ENCODE measurements around the gene LTBP2.

Gene LTBP2

DNA sequence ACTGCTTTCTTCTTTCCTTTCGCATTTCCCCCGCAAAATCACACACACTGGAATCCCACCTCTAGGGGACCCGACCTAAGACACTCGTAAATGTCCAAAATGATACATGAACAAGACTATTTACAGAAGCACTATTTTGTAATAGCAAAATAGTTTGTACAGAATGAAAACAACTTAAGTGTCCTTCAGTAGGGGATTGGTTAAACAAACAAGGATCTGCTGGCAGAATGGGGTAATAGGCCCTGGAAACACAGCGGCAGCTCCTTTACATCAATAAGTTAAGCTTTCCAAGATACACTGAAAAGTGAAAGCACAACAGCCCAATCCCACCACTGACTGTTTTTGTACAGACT lies 48.8 kb downstream of the LTBP2 start (continued):
- TF ChIP-seq, protein P1, sequence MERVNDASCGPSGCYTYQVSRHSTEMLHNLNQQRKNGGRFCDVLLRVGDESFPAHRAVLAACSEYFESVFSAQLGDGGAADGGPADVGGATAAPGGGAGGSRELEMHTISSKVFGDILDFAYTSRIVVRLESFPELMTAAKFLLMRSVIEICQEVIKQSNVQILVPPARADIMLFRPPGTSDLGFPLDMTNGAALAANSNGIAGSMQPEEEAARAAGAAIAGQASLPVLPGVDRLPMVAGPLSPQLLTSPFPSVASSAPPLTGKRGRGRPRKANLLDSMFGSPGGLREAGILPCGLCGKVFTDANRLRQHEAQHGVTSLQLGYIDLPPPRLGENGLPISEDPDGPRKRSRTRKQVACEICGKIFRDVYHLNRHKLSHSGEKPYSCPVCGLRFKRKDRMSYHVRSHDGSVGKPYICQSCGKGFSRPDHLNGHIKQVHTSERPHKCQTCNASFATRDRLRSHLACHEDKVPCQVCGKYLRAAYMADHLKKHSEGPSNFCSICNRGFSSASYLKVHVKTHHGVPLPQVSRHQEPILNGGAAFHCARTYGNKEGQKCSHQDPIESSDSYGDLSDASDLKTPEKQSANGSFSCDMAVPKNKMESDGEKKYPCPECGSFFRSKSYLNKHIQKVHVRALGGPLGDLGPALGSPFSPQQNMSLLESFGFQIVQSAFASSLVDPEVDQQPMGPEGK (tag by site-specific recombination; IDR thresholded peaks at IDR 0.05) = peak; percentile 25; the same call in 1 of the 2 replicates
- TF ChIP-seq ZFHX2 (tag by site-specific recombination; conservative IDR thresholded peaks at IDR 0.05) = no peak
- peak; percentile 59; the same call in 1 of the 2 replicates for TF ChIP-seq GFI1B (tag by site-specific recombination; IDR thresholded peaks at IDR 0.05)
- TF ChIP-seq, protein P2, sequence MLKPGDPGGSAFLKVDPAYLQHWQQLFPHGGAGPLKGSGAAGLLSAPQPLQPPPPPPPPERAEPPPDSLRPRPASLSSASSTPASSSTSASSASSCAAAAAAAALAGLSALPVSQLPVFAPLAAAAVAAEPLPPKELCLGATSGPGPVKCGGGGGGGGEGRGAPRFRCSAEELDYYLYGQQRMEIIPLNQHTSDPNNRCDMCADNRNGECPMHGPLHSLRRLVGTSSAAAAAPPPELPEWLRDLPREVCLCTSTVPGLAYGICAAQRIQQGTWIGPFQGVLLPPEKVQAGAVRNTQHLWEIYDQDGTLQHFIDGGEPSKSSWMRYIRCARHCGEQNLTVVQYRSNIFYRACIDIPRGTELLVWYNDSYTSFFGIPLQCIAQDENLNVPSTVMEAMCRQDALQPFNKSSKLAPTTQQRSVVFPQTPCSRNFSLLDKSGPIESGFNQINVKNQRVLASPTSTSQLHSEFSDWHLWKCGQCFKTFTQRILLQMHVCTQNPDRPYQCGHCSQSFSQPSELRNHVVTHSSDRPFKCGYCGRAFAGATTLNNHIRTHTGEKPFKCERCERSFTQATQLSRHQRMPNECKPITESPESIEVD (tag by site-specific recombination; IDR thresholded peaks at IDR 0.05) = peak; percentile 88
- TF ChIP-seq, protein P3, sequence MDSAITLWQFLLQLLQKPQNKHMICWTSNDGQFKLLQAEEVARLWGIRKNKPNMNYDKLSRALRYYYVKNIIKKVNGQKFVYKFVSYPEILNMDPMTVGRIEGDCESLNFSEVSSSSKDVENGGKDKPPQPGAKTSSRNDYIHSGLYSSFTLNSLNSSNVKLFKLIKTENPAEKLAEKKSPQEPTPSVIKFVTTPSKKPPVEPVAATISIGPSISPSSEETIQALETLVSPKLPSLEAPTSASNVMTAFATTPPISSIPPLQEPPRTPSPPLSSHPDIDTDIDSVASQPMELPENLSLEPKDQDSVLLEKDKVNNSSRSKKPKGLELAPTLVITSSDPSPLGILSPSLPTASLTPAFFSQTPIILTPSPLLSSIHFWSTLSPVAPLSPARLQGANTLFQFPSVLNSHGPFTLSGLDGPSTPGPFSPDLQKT (IDR thresholded peaks at IDR 0.05; ENCODE audit: borderline replicate concordance, low read depth, low read length) = no peak
- peak; percentile 57 for TF ChIP-seq ZIC2 (tag by site-specific recombination; IDR thresholded peaks at IDR 0.05)

DNA sequence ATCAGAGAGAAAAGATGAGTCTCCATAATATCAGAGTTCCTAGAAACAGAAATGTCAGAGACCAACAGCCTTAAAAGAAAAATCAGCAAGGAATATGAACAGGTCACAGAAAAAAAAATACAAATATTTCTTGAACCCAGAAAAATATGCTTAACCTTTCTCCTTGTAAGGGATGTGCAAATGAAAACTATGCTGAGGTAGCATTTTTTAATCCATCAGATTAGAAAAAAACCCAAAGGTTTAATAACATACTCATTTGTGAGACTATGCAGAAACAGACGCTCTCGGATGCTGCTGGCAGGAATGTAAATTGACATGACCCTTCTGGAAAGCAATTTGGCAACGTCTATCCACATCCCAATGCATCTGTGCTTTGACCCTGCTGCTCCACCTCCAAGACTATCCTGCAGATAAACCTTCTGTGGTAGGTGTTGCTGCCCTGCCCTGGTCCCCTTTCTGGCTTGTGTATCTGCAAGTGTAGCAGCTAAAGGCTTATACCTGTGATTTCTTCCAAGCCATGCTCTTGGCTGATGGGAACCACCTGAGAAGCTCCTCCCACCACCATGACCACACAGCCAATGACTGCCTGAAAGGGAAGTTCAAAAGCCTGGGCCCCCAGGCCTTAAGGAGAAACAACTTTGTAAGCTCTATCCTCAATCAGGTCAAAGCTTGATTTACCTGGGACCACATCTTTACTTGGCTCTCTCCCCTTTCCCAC lies 49.4 kb downstream of the LTBP2 start:
- Histone ChIP-seq H3K4me3 (ENCODE audit: low read depth, low read length) (no peak overlapping the region), H3K36me3 (ENCODE audit: control insufficient read depth in 2 of 2, insufficient read depth in 1 of 2, low read length in 2 of 2) (no peaks in the 10 kb centered on the region), H3K27ac (ENCODE audit: extremely low read depth, low read depth, low read length) (peak overlapping the region; percentile 49), H3K9me3 (ENCODE audit: control insufficient read depth, insufficient read depth, low read depth, low read length) (no peaks in the 10 kb centered on the region), H3K4me1 (ENCODE audit: control insufficient read depth, insufficient read depth, low read length) (peaks cover 11% of the 10 kb centered on the region)
- TF ChIP-seq ZNF133 (tag by site-specific recombination; IDR thresholded peaks at IDR 0.05) = no peak
- TF ChIP-seq PRDM1 (tag by site-specific recombination; IDR thresholded peaks at IDR 0.05) = 0 out of 2 replicates have a peak, but pooled peaks have one; percentile 36
- ChIA-PET CTCF (interaction anchor here (0.6 to 1.8 kb wide), 2 partner anchors 10 to 200 kb away, joined by 3 to 8 read pairs; no protein-coding TSS in a partner anchor), POLR2A (no interaction called here)

DNA sequence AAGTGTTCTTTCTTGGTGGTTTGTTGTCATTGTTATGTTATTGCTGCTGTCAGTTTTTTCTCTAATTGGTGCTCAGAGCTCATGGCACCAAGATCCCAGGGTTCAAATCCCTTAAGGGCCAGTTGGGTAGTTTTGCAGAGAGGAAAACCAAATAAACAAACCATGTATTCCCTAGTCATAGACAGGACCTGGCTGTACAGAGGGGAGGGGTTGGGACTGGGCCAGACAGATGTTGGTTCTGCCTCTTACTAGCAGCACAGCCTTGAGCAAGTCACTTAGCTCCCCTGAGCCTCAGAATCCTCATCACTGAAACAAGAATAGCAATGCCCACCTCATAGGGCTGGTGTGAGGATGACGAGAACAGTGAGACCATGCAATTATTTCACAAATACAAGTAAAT lies 53.4 kb downstream of the LTBP2 start:
- no peak overlapping the region for H3K27ac ChIP-seq (ENCODE audit: extremely low read depth, low read depth, low read length)
- H3K4me1 ChIP-seq (ENCODE audit: control insufficient read depth, insufficient read depth, low read length) = peaks cover 9% of the 10 kb centered on the region
- H3K36me3 ChIP-seq (ENCODE audit: control insufficient read depth in 2 of 2, insufficient read depth in 1 of 2, low read length in 2 of 2) = no peaks in the 10 kb centered on the region; a peak in 1 of 3 replicates
- H3K4me3 ChIP-seq (ENCODE audit: low read depth, low read length) = no peak overlapping the region
- no peaks in the 10 kb centered on the region for H3K9me3 ChIP-seq (ENCODE audit: control insufficient read depth, insufficient read depth, low read depth, low read length)
- ChIA-PET POLR2A (interaction anchor here (0.6 kb wide), 1 partner anchor 453 kb away, joined by 3 read pairs; no protein-coding TSS in a partner anchor), CTCF (interaction anchor here (0.7 to 1.5 kb wide), 4 partner anchors 9 to 81 kb away, joined by 3 to 4 read pairs (median 3); partner anchors contain the start of gene LTBP2)
- TF ChIP-seq, protein P4, sequence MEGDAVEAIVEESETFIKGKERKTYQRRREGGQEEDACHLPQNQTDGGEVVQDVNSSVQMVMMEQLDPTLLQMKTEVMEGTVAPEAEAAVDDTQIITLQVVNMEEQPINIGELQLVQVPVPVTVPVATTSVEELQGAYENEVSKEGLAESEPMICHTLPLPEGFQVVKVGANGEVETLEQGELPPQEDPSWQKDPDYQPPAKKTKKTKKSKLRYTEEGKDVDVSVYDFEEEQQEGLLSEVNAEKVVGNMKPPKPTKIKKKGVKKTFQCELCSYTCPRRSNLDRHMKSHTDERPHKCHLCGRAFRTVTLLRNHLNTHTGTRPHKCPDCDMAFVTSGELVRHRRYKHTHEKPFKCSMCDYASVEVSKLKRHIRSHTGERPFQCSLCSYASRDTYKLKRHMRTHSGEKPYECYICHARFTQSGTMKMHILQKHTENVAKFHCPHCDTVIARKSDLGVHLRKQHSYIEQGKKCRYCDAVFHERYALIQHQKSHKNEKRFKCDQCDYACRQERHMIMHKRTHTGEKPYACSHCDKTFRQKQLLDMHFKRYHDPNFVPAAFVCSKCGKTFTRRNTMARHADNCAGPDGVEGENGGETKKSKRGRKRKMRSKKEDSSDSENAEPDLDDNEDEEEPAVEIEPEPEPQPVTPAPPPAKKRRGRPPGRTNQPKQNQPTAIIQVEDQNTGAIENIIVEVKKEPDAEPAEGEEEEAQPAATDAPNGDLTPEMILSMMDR (tag by site-specific recombination; IDR thresholded peaks at IDR 0.05) = no peak
- TF ChIP-seq, protein P5, sequence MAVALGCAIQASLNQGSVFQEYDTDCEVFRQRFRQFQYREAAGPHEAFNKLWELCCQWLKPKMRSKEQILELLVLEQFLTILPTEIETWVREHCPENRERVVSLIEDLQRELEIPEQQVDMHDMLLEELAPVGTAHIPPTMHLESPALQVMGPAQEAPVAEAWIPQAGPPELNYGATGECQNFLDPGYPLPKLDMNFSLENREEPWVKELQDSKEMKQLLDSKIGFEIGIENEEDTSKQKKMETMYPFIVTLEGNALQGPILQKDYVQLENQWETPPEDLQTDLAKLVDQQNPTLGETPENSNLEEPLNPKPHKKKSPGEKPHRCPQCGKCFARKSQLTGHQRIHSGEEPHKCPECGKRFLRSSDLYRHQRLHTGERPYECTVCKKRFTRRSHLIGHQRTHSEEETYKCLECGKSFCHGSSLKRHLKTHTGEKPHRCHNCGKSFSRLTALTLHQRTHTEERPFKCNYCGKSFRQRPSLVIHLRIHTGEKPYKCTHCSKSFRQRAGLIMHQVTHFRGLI (tag by site-specific recombination; IDR thresholded peaks at IDR 0.05) = no peak
- TF ChIP-seq ZNF311 (tag by site-specific recombination; IDR thresholded peaks at IDR 0.05; ENCODE audit: borderline replicate concordance) (no peak), ZNF701 (tag by site-specific recombination; IDR thresholded peaks at IDR 0.05) (no peak), ZNF202 (tag by site-specific recombination; IDR thresholded peaks at IDR 0.05; ENCODE audit: borderline replicate concordance) (no peak), ZNF37A (tag by site-specific recombination; IDR thresholded peaks at IDR 0.05) (no peak), SP7 (tag by site-specific recombination; IDR thresholded peaks at IDR 0.05) (no peak), ZNF670 (tag by site-specific recombination; IDR thresholded peaks at IDR 0.05; ENCODE audit: low read depth) (no peak), ZNF776 (tag by site-specific recombination; IDR thresholded peaks at IDR 0.05; ENCODE audit: borderline replicate concordance) (no peak), ZNF510 (tag by site-specific recombination; IDR thresholded peaks at IDR 0.05; ENCODE audit: insufficient replicate concordance) (no peak), ZNF16 (tag by site-specific recombination; IDR thresholded peaks at IDR 0.05; ENCODE audit: low read depth) (no peak), IKZF3 (tag by site-specific recombination; IDR thresholded peaks at IDR 0.05) (no peak), ZNF626 (tag by site-specific recombination; IDR thresholded peaks at IDR 0.05) (no peak)
- TF ChIP-seq, protein P6, sequence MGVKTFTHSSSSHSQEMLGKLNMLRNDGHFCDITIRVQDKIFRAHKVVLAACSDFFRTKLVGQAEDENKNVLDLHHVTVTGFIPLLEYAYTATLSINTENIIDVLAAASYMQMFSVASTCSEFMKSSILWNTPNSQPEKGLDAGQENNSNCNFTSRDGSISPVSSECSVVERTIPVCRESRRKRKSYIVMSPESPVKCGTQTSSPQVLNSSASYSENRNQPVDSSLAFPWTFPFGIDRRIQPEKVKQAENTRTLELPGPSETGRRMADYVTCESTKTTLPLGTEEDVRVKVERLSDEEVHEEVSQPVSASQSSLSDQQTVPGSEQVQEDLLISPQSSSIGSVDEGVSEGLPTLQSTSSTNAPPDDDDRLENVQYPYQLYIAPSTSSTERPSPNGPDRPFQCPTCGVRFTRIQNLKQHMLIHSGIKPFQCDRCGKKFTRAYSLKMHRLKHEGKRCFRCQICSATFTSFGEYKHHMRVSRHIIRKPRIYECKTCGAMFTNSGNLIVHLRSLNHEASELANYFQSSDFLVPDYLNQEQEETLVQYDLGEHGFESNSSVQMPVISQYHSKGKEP (tag by site-specific recombination; IDR thresholded peaks at IDR 0.05) = no peak
